ENCODE data around the gene C20orf144.

DNA sequence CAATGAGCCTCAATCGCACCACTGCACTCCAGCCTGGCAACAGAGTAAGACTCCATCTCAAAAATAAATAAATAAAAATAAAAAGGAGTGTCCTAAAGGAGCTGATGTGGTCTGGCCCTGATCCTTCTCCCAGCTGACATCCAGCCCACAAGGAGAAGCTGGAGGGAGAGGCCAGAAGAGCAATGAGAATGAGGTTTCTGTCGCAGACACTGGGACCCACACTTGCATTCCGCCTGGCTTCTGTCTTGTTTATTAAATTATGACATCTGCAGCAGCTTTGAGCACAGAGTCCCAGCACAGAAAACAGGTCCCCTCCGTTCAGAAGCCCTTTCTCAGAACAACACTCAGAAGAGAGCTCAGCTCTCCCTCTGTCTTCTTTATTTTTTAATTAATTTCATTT lies 34.3 kb downstream of the C20orf144 start:
- TF ChIP-seq, protein P1, sequence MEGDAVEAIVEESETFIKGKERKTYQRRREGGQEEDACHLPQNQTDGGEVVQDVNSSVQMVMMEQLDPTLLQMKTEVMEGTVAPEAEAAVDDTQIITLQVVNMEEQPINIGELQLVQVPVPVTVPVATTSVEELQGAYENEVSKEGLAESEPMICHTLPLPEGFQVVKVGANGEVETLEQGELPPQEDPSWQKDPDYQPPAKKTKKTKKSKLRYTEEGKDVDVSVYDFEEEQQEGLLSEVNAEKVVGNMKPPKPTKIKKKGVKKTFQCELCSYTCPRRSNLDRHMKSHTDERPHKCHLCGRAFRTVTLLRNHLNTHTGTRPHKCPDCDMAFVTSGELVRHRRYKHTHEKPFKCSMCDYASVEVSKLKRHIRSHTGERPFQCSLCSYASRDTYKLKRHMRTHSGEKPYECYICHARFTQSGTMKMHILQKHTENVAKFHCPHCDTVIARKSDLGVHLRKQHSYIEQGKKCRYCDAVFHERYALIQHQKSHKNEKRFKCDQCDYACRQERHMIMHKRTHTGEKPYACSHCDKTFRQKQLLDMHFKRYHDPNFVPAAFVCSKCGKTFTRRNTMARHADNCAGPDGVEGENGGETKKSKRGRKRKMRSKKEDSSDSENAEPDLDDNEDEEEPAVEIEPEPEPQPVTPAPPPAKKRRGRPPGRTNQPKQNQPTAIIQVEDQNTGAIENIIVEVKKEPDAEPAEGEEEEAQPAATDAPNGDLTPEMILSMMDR (IDR thresholded peaks at IDR 0.05): no peak
- TF ChIP-seq POLR2A (IDR thresholded peaks at IDR 0.05) (no peak), EP300 (IDR thresholded peaks at IDR 0.05) (no peak)
